Effector memory CD4-positive, alpha-beta T cell (primary cell): Measurements from ENCODE around the gene MAGEB16.

Experiments used
- DNase-seq, 3 donors: peaks; one replicate each; pipeline ENCODE4 v3.0.0-alpha.2; 2020
- H3K27ac ChIP-seq: 2 replicates; pipeline ENCODE4 v1.7.0; 2013; ENCODE audit warnings: mild to moderate bottlenecking, low read length, moderate library complexity; ENCODE audit not compliant: insufficient read depth, poor library complexity, severe bottlenecking
- H3K27me3 ChIP-seq: replicated peaks from 2 replicates; pipeline ENCODE4 v1.7.0; 2013; ENCODE audit warnings: mild to moderate bottlenecking, low read length; ENCODE audit not compliant: insufficient read depth, control insufficient read depth, poor library complexity, severe bottlenecking
- H3K36me3 ChIP-seq: 2 replicates; pipeline ENCODE4 v1.7.0; 2013; ENCODE audit warnings: mild to moderate bottlenecking, low read length, moderate library complexity; ENCODE audit not compliant: control insufficient read depth, insufficient read depth
- H3K4me1 ChIP-seq: 2 replicates; pipeline ENCODE4 v1.7.0; 2013; ENCODE audit warnings: low read length, mild to moderate bottlenecking; ENCODE audit not compliant: control insufficient read depth, insufficient read depth, poor library complexity, severe bottlenecking
- H3K4me3 ChIP-seq: 2 replicates; pipeline ENCODE4 v1.7.0; 2013; ENCODE audit warnings: low read length, low read depth, mild to moderate bottlenecking; ENCODE audit not compliant: insufficient read depth, poor library complexity, severe bottlenecking
- H3K9me3 ChIP-seq: 2 replicates; pipeline ENCODE4 v1.7.0; 2013; ENCODE audit warnings: mild to moderate bottlenecking, low read length, moderate library complexity; ENCODE audit not compliant: control insufficient read depth

Gene MAGEB16

DNA sequence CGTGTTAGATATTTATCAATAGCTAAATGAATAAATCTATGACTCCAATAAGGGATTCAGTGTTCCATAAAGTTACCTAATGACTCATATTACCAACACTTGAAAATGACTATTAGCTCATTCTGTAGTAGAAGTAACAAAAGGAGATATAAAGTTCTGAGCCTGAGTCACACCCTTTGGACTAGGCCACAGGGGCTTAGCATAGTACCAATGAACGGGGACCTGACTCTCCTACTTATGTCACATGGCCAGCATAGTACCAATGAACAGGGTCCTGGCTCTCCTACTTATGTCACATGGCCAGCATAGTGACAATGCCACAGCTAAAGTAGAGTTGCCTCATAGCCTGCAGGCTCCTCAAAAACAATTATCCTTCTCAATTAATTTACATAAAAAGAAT, 43.7 kb downstream of the MAGEB16 start:
- no peaks in the 10 kb centered on the region for H3K27me3 ChIP-seq

DNA sequence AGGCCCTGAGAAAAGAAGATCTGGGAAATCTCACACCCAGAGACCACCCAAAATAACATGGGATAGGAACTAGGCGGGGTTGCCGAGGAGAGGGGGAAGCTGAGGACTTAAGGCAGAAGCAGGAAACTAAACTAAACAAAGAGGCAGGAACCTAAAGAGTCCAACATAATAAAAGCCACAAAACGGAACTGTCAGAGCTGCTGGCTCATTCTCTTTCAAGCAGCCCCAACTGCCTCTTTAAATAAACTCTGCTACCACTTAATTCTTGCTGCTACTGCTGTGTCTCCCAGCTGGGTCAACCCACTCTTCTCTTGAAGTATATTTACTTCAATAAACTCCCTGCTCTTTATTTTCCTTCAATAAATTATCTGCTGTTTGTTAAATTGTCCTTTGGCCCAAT, 44.5 kb downstream of the MAGEB16 start:
- H3K36me3 ChIP-seq: no peaks in the 10 kb centered on the region
- no peak overlapping the region for H3K4me3 ChIP-seq
- no peaks in the 10 kb centered on the region for H3K9me3 ChIP-seq
- DNase-seq: no peak
- no peaks in the 10 kb centered on the region for H3K4me1 ChIP-seq
- no peaks in the 10 kb centered on the region for H3K27me3 ChIP-seq
- no peak overlapping the region for H3K27ac ChIP-seq

More for the DNA sequence above, 43.7 kb downstream of the MAGEB16 start:
- no peaks in the 10 kb centered on the region for H3K36me3 ChIP-seq
- no peak for DNase-seq
- H3K4me3 ChIP-seq: no peak overlapping the region
- H3K27ac ChIP-seq: no peak overlapping the region
- no peaks in the 10 kb centered on the region for H3K9me3 ChIP-seq
- no peaks in the 10 kb centered on the region for H3K4me1 ChIP-seq

DNA sequence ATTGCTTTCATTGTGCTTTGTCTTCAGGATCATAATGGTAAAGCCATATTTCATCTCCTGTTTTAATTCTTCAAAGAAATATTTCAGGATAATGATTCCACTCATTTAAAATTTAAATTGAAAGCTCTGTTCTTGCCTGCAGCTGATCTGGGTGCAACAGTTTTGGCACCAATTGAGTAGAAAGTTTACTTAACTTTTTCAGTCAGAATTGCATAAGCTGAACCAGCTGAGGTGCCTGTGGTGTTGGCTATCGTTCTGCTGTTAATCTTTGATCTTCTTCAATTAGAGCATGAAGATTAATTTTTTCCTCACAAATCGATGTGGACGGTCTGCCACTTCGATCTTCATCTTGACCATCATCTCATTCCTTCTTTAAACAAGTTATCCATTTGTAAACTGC, 49.6 kb downstream of the MAGEB16 start:
- Histone ChIP-seq H3K4me1 (no peaks in the 10 kb centered on the region), H3K27ac (no peak overlapping the region), H3K27me3 (no peaks in the 10 kb centered on the region), H3K4me3 (no peak overlapping the region), H3K36me3 (no peaks in the 10 kb centered on the region), H3K9me3 (no peaks in the 10 kb centered on the region)
- no peak for DNase-seq
